Sigmoid colon (tissue), 4 donors: ENCODE results near the gene OLFM2.

ENCODE experiments used
- EP300 ChIP-seq, 4 donors: sonication (generic); formaldehyde crosslinking; IDR thresholded peaks; one replicate each; pipeline ENCODE4 v1.6.1; 2017; ENCODE audit warnings: antibody characterized with exemption in 4 of 4
- POLR2A ChIP-seq, 2 donors: fragments of 450-650 bp; IDR thresholded peaks; one replicate each; pipeline ENCODE4 v1.6.1; 2016; ENCODE audit warnings: antibody characterized with exemption in 2 of 2, mild to moderate bottlenecking in 2 of 2, moderate library complexity in 2 of 2
- POLR2AphosphoS5 ChIP-seq, 4 donors: sonication (generic); formaldehyde crosslinking; IDR thresholded peaks; one replicate each; pipeline ENCODE4 v1.6.1; 2017; ENCODE audit warnings: antibody characterized with exemption in 4 of 4
- TF ChIP-seq, protein P1 (sequence below), 4 experiments: fragments of 450-650 bp in 3 of 4; fragments of 200-600 bp in 1 of 4; IDR thresholded peaks; one replicate each; pipeline ENCODE4 v1.5.1; 2016 to 2019; ENCODE audit warnings: antibody characterized with exemption in 4 of 4, mild to moderate bottlenecking in 3 of 4, moderate library complexity in 2 of 4

DNA sequence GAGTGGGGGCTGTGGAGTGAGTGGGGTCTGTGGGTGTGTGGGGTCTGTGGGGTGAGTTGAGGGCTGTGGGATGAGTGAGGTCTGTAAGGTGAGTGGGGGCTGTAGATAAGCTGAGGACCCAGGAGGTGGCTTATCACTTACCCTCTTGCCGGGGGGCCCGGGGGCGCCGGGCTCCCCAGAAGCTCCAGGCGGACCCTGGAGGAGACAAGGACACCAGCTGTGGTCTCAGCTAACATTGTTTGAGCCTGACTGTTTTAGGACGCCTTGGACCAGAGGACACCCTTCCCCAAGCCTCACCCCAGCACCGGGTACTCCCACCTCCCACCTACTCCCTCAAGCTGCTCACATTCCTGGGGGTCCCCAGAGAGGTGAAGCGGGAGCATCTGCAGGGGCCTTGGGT is 34.2 kb upstream of the OLFM2 start:
- TF ChIP-seq POLR2AphosphoS5 (IDR thresholded peaks at IDR 0.05) (no peak), POLR2A (IDR thresholded peaks at IDR 0.05) (no peak), EP300 (IDR thresholded peaks at IDR 0.05) (no peak)
- TF ChIP-seq, protein P1, sequence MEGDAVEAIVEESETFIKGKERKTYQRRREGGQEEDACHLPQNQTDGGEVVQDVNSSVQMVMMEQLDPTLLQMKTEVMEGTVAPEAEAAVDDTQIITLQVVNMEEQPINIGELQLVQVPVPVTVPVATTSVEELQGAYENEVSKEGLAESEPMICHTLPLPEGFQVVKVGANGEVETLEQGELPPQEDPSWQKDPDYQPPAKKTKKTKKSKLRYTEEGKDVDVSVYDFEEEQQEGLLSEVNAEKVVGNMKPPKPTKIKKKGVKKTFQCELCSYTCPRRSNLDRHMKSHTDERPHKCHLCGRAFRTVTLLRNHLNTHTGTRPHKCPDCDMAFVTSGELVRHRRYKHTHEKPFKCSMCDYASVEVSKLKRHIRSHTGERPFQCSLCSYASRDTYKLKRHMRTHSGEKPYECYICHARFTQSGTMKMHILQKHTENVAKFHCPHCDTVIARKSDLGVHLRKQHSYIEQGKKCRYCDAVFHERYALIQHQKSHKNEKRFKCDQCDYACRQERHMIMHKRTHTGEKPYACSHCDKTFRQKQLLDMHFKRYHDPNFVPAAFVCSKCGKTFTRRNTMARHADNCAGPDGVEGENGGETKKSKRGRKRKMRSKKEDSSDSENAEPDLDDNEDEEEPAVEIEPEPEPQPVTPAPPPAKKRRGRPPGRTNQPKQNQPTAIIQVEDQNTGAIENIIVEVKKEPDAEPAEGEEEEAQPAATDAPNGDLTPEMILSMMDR (IDR thresholded peaks at IDR 0.05): no peak
